Suppressor macrophage (primary cell): ENCODE data around the gene RASIP1.
A peak's percentile ranks its signal among the peaks of the same experiment; 100 is the strongest.
"Not testable (repeated sequence)": the region's sequence is repeated elsewhere in the genome, so short reads cannot be mapped to it uniquely, and the experiment has no call there.

Experiments used
- DNase-seq, 4 experiments: peaks; one replicate each; pipeline ENCODE4 v3.0.0-alpha.2; 2020 to 2022
- total RNA-seq, 17 experiments: gene quantifications; one replicate each; lab custom pipeline; 2026; ENCODE audit warnings: mixed read lengths in 6 of 17, inconsistent platforms in 3 of 17; lab: John Stamatoyannopoulos, UW

RASIP1 gene
- 0 to 2.6 (median 0.10) reads per million in 17 experiments for total RNA-seq

GRCh38 chr19:48740164-48740972 is at the start of gene RASIP1:
Gene RASIP1, minus strand, starts transcription at chr19:48740610. Its CDS starts 328 bp downstream, at chr19:48740282.
- DNase-seq: no peak

GRCh38 chr19:48787331-48787730 is 46.9 kb upstream of the RASIP1 start:
- DNase-seq: not testable (repeated sequence)

DNA sequence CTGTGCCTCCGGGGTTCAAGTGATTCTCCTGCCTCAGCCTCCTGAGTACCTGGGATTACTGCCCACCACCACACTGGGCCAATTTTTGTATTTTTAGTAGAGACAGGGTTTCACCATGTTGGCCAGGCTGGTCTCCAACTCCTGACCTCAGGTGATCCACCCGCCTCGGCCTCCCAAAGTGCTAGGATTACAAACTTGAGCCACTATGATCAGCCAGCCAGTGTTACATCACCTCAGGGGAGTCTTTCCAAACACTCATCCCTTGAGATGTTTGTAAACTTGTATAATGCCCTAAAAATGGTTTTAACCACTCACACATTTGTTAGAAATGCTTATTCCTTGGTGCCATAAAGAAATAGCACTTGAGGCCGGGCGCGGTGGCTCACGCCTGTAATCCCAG is 46.0 kb upstream of the RASIP1 start:
- not testable (repeated sequence) for DNase-seq

DNA sequence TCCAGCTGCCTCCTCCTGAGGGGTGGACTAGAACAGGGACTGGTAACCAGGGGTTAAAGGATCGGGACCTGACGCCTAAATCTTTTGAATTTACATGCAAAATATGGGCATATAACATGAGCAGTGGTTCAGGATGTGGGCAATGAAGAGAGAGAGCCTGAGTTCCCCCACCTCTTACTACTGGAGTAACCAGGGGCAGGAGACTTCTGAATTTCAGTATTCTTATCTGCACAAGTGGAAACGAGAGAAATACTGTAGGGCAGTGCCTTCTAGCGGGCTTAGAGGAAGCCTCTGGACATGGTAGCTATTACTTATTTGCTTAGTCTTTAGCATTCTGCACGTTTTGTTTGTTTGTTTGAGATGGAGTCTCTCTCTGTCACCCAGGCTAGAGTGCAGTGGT is 44.1 kb upstream of the RASIP1 start:
- DNase-seq: peak in 1 of 4 experiments; percentile 10

DNA sequence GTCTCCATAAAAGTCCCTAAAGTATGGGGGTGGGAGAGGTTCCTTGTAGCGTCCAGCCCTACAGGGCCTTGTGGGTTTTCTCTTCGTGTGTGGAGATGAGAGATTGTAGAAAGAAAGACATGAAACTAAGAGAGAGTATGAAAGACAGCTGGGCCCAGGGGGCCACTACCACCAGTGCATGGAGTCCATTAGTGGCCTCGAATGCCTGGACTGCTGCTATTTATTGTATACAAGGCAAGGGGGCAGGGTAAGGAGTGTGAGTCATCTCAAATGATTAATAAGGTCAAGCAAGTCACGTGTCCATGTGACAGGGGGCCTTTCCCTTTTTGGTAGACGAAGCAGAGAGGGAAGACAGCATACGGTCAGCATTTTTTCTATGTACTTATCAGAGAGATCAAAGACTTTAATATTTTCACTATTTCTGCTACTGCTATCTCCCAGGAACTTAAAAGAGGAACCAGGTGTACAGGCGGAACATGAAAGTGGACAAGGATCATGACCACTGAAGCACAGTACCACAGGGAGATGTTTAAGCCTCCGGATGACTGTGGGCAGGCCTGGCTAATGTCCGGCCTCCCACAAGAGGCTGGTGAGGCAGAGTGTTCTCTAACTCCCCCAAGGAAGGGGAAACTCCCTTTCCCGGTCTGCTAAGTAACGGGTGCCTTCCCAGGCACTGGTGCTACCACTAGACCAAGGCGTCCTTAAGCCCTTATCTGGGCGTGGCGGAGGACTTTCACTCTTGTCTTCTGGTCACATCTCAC is 40.4 kb upstream of the RASIP1 start:
- DNase-seq: peak; percentile 76 to 89 (median 84)

DNA sequence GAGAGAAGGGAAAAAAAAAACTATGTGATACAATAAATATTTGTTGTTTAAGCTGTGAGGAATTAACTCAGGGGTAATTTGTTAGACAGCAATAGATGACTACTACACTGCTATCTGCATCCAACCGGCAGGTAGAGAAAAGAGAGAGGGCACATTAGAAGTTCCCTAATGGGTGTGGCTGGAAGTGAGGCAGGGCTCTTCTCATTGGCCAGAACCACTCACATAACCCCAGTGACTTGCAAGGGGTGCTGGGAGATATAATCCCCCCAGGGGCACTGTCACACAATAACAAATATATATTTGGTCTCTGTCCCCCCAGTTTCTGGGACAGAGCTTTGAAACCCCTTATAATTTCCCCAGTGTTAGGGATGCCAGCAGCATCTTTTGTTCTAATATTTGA is 39.2 kb upstream of the RASIP1 start:
- no peak for DNase-seq

DNA sequence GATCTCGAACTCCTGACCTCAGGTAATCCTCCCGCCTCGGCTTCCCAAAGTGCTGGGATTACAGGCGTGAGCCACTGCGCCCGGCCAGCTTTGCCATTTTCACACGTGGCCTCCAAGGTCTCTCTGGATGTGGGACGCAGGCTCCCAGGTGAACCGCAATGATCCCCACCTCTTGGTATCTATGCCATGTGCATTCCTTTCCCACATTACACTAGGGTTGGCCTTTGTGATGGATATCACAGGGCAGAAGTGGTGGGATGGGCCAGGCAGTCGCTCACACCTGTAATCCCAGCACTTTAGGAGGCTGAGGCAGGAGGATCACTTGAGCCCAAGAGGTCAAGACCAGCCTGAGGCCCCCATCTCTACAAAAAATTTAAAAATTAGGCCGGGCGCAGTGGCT is 37.3 kb upstream of the RASIP1 start:
- DNase-seq: no peak

DNA sequence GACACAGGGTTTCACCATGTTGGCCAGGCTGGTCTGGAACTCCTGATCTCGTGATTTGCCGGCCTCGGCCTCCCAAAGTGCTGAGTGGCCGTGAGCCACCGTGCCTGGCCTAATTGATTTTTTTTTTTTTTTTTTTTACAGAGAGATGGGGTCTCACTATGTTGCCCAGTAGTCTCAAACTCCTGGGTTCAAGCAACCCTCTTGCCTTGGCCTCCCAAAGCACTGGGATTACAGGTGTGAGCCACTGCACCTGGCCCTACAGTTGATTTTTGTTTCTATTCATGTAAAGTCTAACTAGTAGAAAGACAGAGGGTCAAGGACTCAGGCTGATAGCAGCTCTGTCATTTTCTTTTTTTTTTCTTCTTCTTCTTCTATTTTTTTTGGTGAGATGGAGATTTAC is 36.7 kb upstream of the RASIP1 start:
- DNase-seq: no peak

GRCh38 chr19:48772503-48772953 is 32.1 kb upstream of the RASIP1 start:
- DNase-seq: no peak

- DNase-seq: no peak
Measured at GRCh38 chr19:48770734-48771472, 30.5 kb upstream of the RASIP1 start.

DNA sequence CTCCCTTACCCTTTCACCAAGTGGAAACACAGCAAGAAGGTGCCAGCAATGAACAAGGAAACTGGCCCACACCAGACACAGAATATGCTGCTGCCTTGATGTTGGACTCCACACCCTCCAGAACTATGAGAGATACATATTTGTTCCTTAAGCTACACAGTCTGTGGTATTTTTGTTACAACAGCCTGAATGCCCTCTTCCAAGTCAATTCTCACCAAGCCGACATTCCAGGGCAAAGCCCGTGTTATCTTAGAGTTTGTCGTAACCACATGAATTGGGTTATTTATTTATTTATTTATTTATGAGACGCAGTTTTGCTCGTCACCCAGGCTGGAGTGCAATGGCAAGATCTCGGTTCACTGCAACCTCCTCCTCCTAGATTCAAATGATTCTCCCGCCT is 29.9 kb upstream of the RASIP1 start:
- DNase-seq: no peak

GRCh38 chr19:48768994-48769713 is 28.7 kb upstream of the RASIP1 start:
- DNase-seq: peak; percentile 24 to 59 (median 52)

DNA sequence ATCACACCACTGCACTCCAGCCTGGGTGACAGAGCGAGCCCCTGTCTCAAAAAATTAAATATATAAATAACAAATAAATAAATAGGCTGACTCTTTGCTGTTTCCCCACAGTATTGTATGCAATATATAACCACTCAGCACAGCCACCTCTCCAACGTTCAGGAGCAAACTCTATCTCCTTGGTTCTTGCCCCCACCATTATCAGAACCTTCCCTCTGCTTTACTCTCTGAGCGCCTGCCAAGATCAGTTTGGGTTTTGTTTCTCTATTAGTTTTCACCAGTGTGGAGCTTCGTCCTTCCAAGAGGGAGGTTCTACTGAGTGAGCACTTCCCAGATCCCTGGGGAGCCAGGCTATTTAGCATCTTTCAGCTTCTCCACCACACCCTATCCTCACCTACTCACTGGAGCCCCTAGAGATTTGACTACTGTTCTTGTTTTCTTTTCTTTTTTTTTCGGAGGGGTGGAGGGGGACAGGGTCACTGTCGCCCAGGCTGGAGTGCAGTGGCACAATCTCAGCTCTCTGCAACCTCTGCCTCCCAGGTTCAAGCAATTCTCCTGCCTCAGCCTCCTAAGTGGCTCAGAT is 27.9 kb upstream of the RASIP1 start:
- not testable (repeated sequence) for DNase-seq

- DNase-seq: not testable (repeated sequence)
Measured at GRCh38 chr19:48765816-48766215, 25.4 kb upstream of the RASIP1 start.

GRCh38 chr19:48760504-48761205 is 20.2 kb upstream of the RASIP1 start:
- peak; percentile 28 to 45 (median 34) for DNase-seq

- DNase-seq: no peak
Measured at GRCh38 chr19:48757741-48758144, 17.3 kb upstream of the RASIP1 start.

DNA sequence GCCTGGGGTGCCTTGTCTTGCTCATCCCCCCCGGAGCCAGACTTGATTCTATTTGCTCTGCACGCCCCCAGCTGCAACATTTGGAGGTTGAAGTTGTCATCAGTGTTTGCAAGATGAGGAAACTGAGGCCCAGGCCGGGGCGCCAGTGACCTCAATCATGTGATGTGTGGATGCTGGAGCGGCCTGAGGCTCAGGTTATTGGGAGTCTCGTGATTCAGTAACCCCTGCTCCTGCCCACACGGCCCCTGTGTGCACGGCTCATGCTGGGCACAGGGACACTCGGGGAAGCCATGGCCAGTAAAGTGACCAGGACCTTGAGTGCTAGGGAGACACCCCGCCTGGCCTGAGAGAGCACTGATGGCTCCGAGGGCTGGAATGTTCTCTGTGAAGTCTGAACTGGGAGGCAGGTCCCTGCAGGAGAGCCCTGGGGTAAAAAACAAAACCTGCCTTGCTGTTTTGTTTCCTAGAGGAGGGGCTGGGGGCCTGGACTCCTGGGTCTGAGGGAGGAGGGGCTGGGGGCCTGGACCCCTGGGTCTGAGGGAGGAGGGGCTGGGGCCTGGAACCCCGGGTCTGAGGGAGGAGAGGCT is 16.8 kb upstream of the RASIP1 start:
- no peak for DNase-seq

GRCh38 chr19:48756686-48757085 is 16.3 kb upstream of the RASIP1 start:
- no peak for DNase-seq

DNA sequence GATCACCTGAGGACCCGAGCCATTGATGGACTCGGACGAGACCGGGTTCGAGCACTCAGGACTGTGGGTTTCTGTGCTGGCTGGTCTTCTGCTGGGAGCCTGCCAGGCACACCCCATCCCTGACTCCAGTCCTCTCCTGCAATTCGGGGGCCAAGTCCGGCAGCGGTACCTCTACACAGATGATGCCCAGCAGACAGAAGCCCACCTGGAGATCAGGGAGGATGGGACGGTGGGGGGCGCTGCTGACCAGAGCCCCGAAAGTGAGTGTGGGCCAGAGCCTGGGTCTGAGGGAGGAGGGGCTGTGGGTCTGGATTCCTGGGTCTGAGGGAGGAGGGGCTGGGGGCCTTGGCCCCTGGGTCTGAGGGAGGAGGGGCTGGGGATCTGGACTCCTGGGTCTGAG is 15.8 kb upstream of the RASIP1 start:
- DNase-seq: no peak

DNA sequence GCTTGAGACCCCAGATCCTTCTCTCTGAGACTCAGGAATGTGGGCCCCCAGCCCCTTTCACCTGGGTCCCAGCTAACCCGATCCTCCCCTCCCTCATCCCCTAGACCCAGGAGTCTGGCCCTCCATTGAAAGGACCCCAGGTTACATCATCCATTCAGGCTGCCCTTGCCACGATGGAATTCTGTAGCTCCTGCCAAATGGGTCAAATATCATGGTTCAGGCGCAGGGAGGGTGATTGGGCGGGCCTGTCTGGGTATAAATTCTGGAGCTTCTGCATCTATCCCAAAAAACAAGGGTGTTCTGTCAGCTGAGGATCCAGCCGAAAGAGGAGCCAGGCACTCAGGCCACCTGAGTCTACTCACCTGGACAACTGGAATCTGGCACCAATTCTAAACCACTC is 15.4 kb upstream of the RASIP1 start:
- DNase-seq: no peak
